Measurements from ENCODE around the gene EME2. TPM values are rescaled to one million over a fixed set of nuclear protein-coding genes. Genes with fewer than 3 reads are reported as not detected.
A peak's percentile ranks its signal among the peaks of the same experiment; 100 is the strongest.

The EME2 gene
- total and polyA plus RNA-seq, 4 donors = 1.4 to 9.0 (median 3.0) TPM

DNA sequence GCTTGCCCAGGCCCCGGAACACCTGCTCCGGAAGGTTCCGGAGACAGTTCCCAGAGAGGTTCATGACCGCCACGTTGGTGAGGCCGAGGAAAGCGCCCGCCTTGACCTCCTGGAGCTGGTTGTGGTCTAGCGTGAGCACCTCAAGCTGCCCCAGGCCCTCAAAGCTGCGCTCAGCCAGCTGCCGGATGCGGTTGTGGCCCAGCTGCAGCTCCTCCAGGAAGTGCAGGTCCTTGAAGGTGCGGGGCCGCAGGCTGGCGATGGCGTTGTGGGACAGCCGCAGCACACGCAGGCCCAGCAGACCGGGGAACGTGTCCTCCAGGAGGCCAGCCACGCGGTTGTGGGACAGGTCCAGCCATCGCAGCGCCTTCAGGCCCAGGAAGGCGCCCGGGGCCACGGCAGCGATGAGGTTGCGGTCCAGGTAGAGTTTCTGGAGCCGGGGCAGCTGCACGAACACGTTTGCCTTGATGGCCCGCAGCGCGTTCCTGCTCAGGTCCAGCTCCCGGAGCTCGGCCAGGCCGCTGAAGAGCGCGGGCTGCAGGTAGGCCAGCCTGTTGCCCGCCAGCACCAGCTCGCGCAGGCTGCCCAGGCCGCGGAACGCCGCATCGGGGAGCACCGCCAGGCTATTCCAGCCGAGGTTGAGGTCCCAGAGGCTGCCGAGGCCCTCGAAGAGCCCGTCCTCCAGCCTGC lies 18.8 kb downstream of the EME2 start:
- H3K9me3 ChIP-seq (ENCODE audit: control insufficient read depth in 4 of 4, low read length in 3 of 4) = no peaks in the 10 kb centered on the region
- H3K4me3 ChIP-seq (ENCODE audit: low read depth in 1 of 3, low read length in 3 of 3) = no peak overlapping the region
- no peak overlapping the region for H3K9ac ChIP-seq (ENCODE audit: low read depth in 1 of 2, low read length in 2 of 2)
- H3K36me3 ChIP-seq (ENCODE audit: control insufficient read depth in 4 of 4, insufficient read depth in 3 of 4, low read depth in 1 of 4, low read length in 3 of 4) = peaks cover 0 to 34% (median 5%) of the 10 kb centered on the region in 4 donors
- peaks cover 20 to 66% (median 48%) of the 10 kb centered on the region in 4 donors for H3K4me1 ChIP-seq (ENCODE audit: control insufficient read depth in 4 of 4, insufficient read depth in 4 of 4, low read length in 3 of 4)
- H3K27ac ChIP-seq (ENCODE audit: low read depth in 1 of 2, low read length in 2 of 2) = no peak overlapping the region
- H3K27me3 ChIP-seq (ENCODE audit: control insufficient read depth in 4 of 4, insufficient read depth in 4 of 4, low read length in 3 of 4) = no peaks in the 10 kb centered on the region
- TF ChIP-seq, protein P1, sequence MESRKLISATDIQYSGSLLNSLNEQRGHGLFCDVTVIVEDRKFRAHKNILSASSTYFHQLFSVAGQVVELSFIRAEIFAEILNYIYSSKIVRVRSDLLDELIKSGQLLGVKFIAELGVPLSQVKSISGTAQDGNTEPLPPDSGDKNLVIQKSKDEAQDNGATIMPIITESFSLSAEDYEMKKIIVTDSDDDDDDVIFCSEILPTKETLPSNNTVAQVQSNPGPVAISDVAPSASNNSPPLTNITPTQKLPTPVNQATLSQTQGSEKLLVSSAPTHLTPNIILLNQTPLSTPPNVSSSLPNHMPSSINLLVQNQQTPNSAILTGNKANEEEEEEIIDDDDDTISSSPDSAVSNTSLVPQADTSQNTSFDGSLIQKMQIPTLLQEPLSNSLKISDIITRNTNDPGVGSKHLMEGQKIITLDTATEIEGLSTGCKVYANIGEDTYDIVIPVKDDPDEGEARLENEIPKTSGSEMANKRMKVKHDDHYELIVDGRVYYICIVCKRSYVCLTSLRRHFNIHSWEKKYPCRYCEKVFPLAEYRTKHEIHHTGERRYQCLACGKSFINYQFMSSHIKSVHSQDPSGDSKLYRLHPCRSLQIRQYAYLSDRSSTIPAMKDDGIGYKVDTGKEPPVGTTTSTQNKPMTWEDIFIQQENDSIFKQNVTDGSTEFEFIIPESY (IDR thresholded peaks at IDR 0.05) = no peak
- TF ChIP-seq SP1 (IDR thresholded peaks at IDR 0.05) (no peak), FOXA1 (IDR thresholded peaks at IDR 0.05) (no peak), EGR1 (IDR thresholded peaks at IDR 0.05; ENCODE audit: low read depth in 2 of 2) (no peak), NR2F2 (IDR thresholded peaks at IDR 0.05) (no peak), JUND (IDR thresholded peaks at IDR 0.05) (no peak)
- TF ChIP-seq, protein P2, sequence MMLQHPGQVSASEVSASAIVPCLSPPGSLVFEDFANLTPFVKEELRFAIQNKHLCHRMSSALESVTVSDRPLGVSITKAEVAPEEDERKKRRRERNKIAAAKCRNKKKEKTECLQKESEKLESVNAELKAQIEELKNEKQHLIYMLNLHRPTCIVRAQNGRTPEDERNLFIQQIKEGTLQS (IDR thresholded peaks at IDR 0.05) = no peak
- TF ChIP-seq, protein P3, sequence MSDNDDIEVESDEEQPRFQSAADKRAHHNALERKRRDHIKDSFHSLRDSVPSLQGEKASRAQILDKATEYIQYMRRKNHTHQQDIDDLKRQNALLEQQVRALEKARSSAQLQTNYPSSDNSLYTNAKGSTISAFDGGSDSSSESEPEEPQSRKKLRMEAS (IDR thresholded peaks at IDR 0.05) = no peak
- DNase-seq (ENCODE audit: low spot score) = no peak
- 84% methylated on average over 53 of the region's 53 CpGs for WGBS

DNA sequence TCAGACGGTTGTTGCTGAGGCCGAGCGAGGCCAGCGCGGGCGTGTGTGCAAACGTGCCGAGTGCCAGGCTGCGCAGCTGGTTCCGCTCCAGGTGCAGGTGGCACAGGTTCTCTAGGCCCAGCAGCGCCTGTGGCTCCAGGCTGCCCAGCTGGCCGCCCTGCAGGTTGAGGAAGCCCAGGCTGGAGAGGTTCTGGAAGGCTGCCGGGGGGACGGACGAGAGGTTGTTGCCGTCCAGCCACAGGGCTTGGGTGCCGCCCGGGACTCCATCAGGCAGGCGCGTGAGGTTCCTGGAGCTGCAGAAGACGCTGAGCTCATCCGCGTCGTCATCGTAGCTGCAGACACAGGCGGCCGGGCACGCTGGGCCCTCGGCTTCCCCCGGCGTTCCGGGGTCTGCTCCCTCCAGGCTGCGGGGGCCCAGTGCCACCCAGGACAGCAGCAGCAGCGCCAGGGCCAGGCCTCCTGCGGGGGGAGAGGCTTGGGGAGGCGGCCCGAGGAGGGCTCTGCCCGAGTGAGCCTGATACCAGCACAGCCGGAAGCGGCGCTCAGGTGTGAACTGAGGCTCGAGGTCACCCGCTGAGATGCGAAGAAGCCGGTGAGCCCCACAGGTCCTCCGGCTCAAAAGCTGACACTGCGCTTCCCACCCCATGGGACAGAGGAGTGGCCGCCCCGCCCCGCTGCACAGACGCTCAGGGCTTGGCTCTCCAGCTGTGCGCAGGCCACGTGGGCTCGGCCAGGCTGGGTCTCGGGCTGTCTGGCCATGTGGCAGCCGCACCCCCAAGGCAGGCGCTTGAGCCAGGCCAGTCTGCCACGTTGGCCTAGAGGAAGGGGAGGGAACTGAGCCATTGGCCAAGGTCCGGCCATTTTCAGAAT lies 19.6 kb downstream of the EME2 start:
- Histone ChIP-seq H3K27ac (ENCODE audit: low read depth in 1 of 2, low read length in 2 of 2) (peak overlapping the region; percentile 64 to 76), H3K4me1 (ENCODE audit: control insufficient read depth in 4 of 4, insufficient read depth in 4 of 4, low read length in 3 of 4) (peaks cover 20 to 66% (median 47%) of the 10 kb centered on the region in 4 donors), H3K9ac (ENCODE audit: low read depth in 1 of 2, low read length in 2 of 2) (peak overlapping the region in 1 of 2 donors; percentile 71), H3K27me3 (ENCODE audit: control insufficient read depth in 4 of 4, insufficient read depth in 4 of 4, low read length in 3 of 4) (no peaks in the 10 kb centered on the region), H3K36me3 (ENCODE audit: control insufficient read depth in 4 of 4, insufficient read depth in 3 of 4, low read depth in 1 of 4, low read length in 3 of 4) (peaks cover 0 to 30% (median 4%) of the 10 kb centered on the region in 4 donors), H3K9me3 (ENCODE audit: control insufficient read depth in 4 of 4, low read length in 3 of 4) (no peaks in the 10 kb centered on the region), H3K4me3 (ENCODE audit: low read depth in 1 of 3, low read length in 3 of 3) (peak overlapping the region in 1 of 3 donors; percentile 70)
- WGBS = 56% methylated on average over 59 of the region's 59 CpGs
- no peak for DNase-seq (ENCODE audit: low spot score)
- TF ChIP-seq, protein P4, sequence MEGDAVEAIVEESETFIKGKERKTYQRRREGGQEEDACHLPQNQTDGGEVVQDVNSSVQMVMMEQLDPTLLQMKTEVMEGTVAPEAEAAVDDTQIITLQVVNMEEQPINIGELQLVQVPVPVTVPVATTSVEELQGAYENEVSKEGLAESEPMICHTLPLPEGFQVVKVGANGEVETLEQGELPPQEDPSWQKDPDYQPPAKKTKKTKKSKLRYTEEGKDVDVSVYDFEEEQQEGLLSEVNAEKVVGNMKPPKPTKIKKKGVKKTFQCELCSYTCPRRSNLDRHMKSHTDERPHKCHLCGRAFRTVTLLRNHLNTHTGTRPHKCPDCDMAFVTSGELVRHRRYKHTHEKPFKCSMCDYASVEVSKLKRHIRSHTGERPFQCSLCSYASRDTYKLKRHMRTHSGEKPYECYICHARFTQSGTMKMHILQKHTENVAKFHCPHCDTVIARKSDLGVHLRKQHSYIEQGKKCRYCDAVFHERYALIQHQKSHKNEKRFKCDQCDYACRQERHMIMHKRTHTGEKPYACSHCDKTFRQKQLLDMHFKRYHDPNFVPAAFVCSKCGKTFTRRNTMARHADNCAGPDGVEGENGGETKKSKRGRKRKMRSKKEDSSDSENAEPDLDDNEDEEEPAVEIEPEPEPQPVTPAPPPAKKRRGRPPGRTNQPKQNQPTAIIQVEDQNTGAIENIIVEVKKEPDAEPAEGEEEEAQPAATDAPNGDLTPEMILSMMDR (IDR thresholded peaks at IDR 0.05; ENCODE audit: low read depth, low read length, missing input control) = peak; percentile 15
- TF ChIP-seq HNF4A (conservative IDR thresholded peaks at IDR 0.05) (no peak), RXRA (IDR thresholded peaks at IDR 0.05) (peak in 1 of 2 donors; percentile 9), GABPA (IDR thresholded peaks at IDR 0.05 in 1 of 2, conservative IDR thresholded peaks at IDR 0.05 in 1 of 2) (no peak), NR2F2 (IDR thresholded peaks at IDR 0.05) (no peak), HNF4G (IDR thresholded peaks at IDR 0.05) (no peak), RAD21 (IDR thresholded peaks at IDR 0.05) (no peak), TAF1 (conservative IDR thresholded peaks at IDR 0.05) (no peak), YY1 (IDR thresholded peaks at IDR 0.05) (peak; percentile 67), SP1 (IDR thresholded peaks at IDR 0.05) (no peak)
- TF ChIP-seq, protein P3 (IDR thresholded peaks at IDR 0.05) = peak; percentile 85
- TF ChIP-seq, protein P2 (IDR thresholded peaks at IDR 0.05) = no peak

Data from liver (tissue), 9 donors.